GM20431 (cell line): ENCODE data around the gene CNTFR.

ENCODE experiments used
- in situ Hi-C: fragments of 300-500 bp; cut with MseI, MboI; formaldehyde crosslinking; loops from one replicate; pipeline ENCODE4 v1.15.0; 2020; ENCODE audit warnings: low sequenced_read_pairs; ENCODE audit not compliant: unreplicated experiment

Gene CNTFR

DNA sequence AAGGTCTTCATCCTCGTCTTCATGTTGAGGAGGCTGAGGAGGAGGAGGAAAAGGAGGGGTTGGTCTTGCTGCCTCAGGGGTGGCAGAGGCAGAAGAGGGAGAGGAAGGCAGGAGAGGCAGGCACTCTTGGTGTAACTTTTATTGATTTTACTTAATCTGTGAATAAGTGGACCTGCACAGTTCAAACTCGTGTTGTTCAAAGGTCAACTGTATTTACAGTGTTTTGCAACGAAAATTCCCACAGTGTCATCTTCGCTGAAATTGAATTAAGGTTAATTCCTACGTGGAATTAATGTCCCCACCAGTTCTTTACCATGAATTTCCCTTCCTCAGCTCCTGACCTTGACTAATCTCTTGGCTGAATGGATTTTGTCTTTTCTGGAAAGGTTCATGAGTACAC, 45.5 kb downstream of the CNTFR start:
- in situ Hi-C loops: no loop called here

DNA sequence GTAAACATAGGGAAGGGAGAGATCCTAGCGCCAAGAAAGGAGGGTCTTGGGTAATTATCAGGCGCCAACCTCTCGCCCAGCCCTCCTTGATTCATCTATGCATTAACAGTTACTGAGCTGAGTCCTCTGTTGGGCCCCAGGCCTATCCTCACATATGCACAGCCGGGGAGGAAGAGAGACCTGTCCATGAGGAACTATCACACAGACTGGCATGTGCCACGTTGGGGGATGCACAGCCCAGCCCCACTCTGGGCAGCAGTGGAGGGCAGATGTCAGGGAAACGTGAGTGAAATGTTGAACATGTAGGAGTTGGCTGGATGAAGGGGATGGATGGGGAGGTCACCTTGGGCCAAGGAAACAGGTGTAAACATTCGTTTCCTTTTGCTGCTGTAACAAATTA, 48.0 kb downstream of the CNTFR start:
- in situ Hi-C loops: no loop called here

DNA sequence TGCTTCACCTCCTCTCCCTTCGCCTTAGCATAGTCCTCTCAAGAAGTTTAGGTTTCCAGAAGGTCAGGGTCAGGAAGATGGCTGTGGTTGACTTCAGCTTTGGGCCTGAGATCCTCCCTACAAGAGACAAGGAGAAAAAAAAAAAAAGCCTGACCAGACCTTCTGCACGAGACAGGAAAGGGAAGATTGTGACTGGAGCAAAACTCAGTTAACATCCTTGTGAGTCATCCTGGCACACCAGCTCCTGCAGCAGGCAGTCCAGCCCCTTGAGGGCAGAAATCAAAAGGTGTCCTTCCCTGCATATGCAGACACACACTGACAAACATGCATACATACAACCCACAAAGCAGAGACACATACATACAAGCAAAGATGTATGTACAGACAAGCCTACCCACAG, 48.7 kb downstream of the CNTFR start:
- in situ Hi-C loops: no loop called here

DNA sequence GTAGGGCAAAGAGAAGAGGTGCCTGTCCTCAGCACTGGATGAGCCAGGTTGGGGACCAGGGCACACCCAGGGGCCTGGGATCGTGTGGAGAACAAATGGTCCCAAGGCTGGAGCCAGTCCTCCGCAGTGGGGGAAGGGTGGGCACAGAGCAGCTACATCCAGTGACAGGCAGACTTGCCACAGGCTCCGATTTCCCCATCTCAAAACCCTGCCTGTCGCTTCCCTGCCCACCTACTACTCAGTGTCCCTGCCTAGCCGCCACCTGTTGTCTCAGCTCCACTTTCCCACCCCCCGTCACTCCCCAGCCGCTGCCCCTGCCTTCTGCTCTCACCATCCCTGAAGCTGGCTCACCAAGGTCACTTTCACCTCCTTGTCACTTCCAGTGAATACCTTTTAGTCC, 52.8 kb downstream of the CNTFR start:
- in situ Hi-C loops: loop anchor here (10.0 kb wide), 1 partner anchor 58 kb away; no protein-coding TSS in a partner anchor

DNA sequence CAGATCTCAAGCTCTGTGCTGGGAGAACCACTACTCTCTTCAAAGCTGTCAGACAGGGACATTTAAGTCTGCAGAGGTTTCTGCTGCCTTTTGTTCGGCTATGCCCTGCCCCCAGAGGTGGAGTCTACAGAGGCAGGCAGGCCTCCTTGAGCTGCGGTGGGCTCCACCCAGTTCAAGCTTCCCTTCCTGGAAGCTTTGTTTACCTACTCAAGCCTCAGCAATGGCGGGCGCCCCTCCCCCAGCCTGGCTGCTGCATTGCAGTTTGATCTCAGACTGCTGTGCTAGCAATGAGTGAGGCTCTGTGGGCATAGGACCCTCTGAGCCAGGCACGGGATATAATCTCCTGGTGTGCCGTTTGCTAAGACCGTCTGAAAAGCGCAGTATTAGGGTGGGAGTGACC, 57.5 kb downstream of the CNTFR start:
- in situ Hi-C loops: loop anchor here (10.0 kb wide), 1 partner anchor 63 kb away; no protein-coding TSS in a partner anchor

DNA sequence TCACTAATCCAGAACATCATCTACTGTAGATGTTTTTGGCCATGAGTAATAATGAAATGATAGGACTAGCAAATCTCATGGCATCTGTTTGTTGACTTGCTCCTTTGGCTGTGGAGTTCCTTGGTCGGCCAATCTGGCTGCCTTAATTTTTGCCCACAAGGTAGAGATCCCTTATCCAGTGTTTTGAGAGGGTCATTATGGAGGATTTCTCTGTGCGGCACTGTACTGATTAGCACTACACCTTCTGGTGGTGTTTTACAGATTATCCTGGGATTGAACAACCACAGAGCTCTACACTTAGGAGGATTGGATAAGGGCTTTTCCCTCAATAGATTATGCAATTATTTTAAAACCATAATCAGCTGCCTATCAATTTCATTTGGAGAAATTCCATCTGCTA, 63.5 kb downstream of the CNTFR start:
- in situ Hi-C loops: no loop called here

DNA sequence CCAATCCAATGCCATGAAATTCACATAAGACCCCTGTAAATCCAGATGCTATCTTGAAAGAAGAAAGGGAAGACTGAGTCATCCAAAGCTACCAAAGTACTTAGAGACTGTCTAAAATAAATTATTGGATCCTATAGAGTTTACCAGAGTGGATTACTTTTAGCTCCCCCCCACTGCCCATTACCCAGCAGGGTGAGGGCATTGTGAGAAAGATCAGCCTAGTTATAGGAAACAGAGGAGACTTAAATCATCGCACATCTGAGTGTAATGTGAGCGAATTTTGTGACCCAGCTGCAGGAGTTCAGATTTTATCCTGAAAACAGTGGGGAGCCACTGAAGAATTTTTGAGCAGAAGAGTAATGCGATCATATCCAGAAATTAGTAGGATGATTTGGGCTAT, 65.2 kb downstream of the CNTFR start:
- in situ Hi-C loops: loop anchor here (25.0 kb wide), 1 partner anchor 112 kb away; no protein-coding TSS in a partner anchor

DNA sequence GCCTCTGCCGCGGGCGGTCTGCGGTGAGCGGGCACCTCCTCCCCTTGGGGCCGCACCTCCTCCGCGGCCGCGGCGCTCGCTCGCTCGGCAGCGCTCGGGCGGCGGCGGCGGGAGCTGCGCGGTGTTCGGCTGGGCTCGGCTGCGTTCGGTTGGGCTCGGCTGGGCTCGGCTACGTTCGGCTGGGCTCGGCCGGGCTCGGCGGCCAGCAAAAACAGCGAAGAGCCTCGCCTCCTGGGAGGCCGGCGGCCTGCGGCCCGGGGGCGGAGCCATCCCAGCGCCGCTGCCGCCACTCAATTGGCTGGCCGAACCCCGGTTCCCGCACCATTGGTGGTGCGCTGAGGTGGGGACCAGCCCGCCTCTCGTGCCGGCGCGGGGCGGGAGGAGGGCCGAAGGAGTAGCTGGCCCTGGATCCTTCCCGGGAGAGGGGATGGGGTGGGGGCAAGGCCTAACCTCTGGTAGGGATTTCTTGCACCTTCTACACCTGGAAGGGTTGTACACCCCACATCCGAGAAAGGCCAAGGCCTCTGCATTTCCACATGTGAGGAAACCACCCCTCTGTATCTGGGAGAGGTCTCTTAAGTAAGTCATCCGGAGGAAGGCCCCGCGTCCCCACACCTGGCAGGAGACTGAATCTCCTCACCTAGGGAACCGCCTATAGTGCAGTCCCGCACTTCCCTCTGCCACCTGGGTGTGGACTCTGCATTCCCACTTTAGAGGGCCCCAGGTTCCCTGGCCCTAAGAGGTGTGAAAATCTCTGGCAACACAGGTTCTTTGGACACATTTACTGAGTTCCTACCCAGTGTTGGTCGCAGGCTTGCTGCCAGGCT, 66.3 kb downstream of the CNTFR start, which contains the start of gene ENHO:
ENHO (minus strand) TSS at position 20 of the 827 bp plus-strand sequence. CDS start 1,295 bp downstream, outside the sequence.
- in situ Hi-C loops: loop anchor here (25.0 kb wide), 1 partner anchor 111 kb away; no protein-coding TSS in a partner anchor

DNA sequence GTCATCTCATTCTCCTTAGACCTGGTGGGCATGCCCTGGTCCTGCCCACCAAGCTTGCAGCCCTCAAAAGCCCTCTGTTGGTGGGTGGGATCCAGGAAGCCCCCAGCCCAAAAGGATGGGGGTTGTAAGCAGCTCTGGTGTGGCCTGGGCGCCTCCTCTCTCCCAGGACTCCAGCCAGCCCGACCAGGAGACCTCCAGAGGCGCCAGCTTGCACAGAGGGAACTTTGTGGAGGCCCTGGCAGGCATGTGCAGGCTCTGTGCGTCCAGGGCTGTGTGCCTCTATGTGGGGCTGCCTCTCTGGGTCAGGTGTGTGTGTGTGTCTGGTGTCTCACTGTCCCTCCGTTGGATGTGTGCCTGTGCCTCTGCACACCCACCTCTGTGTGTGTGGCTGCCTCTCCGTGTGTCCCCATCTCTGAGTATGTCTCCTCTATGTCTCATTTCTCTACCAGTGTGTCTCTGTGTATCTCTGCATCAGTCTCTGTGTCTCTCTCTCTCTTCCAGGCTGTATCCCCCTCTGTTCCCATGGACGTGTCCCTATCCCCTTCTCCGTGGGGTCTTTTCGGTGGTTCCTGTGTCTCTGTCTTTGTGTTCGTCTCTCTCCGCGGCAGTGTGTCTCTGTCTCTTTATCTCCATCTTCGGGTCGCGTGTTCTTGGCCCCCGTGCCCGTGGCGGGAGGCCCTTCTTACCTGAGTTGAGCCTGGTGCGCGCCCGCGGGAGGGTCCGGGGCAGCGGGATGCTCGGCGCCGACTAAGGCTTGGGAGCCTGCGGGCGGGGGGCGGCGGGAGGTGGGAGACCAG, 67.2 kb downstream of the CNTFR start:
- in situ Hi-C loops: loop anchor here (25.0 kb wide), 1 partner anchor 110 kb away; no protein-coding TSS in a partner anchor

DNA sequence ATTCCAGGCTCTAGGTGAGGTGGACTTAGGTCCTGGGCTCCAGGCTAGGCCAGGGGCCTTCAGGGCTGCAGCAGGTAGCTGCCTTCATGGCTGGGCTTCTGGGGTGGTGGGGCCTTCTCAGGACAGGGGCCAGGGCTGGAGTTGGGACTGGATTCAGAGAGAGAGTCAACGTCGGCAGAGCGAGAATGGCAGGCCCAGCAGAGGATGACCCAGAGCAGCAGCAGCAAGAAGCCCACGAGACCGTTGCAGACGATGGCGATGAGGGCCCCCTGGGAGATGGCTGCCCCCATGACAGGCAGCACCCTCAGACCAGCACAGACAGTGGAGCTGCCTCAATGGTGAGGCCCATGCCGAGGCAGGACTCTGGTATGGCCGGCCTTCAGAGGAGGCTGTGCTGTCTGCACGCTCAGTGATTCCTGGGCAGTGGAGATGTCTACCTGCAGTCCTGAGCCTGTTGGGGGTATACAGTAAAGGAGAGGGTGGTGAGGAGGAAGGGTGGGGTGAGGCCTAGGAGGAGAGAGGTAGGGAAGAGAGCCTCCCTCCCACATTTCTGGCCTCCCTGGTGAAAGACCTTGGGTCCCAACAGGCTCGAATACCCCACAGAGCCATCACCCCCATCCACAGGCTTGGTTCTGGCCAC, 68.0 kb downstream of the CNTFR start:
- in situ Hi-C loops: loop anchor here (25.0 kb wide), 1 partner anchor 109 kb away; no protein-coding TSS in a partner anchor

DNA sequence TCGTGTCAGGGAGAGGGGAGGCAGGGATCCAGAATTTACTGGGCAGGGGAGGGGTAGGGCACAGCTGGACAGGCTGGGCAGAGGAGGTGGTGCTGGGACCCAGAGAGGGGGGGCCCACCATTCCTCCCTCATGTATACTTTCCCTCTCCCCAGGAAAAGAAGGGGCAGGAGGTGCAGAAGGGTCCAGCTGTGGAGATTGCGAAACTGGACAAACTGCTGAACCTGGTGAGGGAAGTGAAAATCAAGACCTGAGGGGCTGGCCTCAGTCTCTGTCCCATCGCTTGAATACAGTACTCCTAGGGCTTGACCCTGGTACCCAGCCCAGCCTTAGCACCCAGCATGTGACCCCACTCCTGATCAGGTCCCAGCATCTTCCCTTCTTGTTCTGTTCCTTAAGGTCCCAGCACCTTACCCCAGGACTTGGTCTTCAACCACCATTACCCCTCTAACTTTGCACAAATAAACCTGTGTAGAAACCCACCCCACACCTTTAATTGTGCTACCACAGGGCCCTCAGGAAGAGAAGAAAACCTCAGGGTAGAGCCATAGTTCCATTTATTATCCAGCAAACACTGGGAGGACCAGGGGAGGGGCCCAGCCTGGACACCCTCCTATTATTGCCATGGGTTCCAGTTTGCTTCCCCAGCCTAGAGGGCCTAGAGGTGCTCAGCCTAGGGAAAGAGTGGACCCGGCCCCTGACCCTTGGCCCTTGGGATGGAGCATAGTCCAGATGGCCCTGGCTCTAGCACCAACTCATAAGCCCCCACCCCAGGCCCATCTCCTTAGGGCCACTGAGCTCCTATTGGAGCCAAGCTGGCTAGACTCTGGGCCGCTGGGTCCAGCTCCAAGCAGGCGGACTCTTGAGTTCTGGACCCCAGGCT, 68.8 kb downstream of the CNTFR start:
- in situ Hi-C loops: loop anchor here (25.0 kb wide), 1 partner anchor 108 kb away; no protein-coding TSS in a partner anchor

DNA sequence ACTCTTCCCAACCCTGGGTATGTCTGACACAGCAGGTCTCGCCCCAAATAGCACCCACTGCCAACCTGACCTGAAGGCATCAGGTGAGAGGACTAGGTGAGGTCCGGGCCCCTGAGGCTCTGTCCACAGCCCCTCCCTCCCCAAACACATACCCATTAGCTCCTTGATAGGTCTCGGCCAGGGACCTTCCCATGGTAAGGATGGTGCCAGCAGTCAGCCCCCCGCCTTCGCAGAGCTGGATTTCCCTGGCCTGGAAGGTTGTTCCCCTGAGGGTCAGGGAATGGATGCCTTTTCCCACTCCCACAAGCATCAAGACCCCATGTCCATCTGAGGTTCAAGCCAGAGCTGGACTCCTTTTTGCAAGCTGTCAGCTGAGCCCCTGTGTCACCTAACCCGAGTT, 69.4 kb downstream of the CNTFR start:
- in situ Hi-C loops: loop anchor here (25.0 kb wide), 1 partner anchor 108 kb away; no protein-coding TSS in a partner anchor

DNA sequence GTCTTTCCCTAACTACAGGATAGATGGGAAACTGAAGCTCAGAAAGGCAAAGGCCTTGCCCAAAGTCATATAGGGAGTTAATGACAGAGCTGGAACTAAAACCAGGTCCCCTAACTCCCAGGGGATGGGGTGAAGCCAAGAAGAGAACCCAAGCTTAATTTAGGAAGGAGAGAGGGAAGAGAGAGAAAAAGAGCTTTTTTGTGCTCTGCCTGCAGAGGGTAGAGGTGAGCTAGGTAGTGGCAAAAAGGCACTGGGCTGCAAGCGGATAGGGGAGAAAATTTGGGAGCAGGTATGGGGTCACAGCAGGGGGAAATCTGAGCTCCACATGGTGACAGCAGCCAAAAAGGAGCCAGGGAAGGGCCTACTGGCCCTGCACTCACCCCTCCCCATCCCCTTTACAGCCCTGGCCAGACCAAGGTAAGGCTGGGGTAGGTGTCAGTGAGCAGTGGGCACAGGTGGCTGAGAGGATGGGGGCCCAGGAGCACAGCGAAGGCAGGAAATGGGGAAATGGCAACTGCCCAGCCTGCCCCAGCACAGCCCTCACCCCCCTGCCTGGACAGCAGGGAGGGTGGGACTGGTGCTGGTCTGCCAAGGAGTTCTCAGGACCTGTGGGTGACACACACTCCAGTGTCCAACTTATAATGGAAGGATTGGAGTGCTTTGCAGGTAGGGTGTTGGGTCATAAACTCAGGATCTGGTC, 70.1 kb downstream of the CNTFR start:
- in situ Hi-C loops: loop anchor here (25.0 kb wide), 1 partner anchor 107 kb away; no protein-coding TSS in a partner anchor

DNA sequence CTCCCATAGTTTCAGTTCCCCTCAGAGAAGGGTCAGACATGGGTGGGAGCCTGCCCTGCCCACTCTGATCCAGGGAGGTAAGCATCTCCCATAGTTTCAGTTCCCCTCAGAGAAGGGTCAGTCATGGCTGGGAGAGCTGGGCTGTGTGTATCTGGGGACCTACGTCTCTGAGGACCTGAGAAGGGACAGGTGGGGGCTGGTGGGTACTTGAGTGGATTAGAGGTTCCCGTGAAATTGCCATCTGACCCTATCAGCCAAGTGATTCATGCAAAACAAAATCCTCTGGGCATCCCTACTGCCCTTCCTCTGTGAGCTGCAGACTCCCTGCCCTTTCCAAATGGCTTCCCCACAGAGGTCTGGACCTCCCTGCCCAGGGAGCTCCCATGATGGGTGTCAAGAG, 70.6 kb downstream of the CNTFR start:
- in situ Hi-C loops: loop anchor here (25.0 kb wide), 1 partner anchor 107 kb away; no protein-coding TSS in a partner anchor

DNA sequence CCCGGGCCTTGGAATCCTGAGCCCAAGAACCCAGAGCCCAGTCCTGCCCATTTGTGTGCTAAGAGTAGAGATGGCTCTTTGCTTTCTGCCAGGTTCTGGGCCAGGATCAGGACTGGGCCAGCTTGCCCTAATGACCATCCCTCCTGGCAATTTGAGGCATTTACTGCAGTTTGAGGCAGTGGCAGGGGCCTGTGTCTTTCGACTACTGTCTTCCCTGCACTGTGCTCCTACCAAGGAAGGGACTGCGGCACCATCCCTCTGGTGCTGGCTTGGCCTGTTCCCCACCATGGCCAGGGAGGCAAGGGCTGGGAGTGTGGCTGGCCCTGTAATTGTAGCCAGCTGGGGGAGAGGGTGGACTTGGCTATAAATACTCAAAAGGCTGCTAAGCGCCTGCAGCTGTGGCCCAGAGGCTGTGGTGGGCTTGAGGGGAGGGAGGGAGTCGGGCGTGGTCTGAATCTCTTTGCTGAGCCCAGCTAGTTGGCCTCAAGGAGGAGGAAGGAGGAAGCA, 71.4 kb downstream of the CNTFR start:
- in situ Hi-C loops: loop anchor here (25.0 kb wide), 1 partner anchor 106 kb away; no protein-coding TSS in a partner anchor

DNA sequence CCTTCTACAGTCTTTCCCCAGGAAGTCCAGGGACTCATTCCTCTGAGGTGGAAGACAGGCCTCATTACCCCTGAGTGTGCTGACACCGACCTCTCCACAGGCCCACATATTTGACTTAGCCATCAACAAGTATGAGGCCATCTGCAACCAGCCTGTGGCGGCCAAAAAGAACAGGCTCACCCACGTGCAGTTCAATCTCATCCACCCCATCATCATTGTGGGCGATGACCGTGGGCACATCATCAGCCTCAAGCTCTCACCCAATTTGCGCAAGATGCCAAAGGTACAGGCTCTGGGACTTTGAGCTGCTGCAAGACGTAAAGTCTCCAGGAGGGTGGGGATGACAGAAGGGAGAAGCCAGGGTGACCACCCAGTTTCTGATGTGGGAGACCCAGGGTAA, 72.3 kb downstream of the CNTFR start:
- in situ Hi-C loops: loop anchor here (25.0 kb wide), 1 partner anchor 105 kb away; no protein-coding TSS in a partner anchor

DNA sequence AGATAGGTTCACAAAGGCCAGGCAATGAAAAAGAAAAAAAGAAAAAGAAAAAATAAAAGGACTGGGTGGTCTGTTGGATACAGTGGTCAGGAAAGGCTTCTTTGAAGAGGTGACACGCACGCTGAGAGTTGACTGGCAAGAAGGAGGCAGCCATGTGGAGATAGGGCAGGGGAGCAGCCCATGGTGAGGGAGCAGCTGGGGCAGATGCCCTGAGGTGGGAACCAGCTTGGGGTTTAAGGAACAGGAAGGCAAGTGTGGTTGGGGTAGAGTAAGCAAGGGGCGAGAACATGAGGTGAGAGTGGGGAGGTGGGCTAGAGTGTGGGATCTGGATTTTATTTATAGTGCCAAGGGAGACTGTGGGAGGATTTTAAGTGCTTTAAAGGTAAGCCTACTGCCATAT, 73.6 kb downstream of the CNTFR start:
- in situ Hi-C loops: loop anchor here (25.0 kb wide), 1 partner anchor 104 kb away; no protein-coding TSS in a partner anchor

DNA sequence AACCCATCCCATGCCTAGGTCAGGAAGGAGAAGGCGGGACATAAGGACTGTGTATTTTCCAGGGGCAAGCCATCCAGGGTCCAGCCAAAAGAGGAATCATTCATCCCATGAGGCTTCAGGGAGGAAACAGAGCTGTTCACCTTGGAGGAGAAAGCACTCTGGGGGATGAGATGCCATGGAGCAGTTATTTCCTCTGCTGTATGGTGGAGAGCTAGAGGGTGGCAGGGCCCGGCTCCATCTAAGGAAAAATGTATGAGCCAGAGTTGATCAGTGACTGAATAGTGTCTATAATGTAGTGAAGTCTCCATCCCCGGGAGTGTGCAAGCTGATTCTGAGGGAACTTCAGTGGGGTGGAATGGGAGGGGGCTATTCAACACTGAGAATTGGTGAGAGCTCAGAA, 74.7 kb downstream of the CNTFR start:
- in situ Hi-C loops: loop anchor here (25.0 kb wide), 1 partner anchor 103 kb away; no protein-coding TSS in a partner anchor
